DND-41 (cell line): ENCODE data around the gene BMPER.

Experiments
- CTCF ChIP-seq: IDR thresholded peaks from 2 replicates; pipeline ENCODE4 v1.5.1; 2012; ENCODE audit warnings: borderline replicate concordance, low read length, moderate library complexity, mild to moderate bottlenecking; ENCODE audit not compliant: poor library complexity, severe bottlenecking; ENCODE audit errors: extremely low read depth
- EZH2 ChIP-seq: IDR thresholded peaks from 3 replicates; pipeline ENCODE4 v1.6.1; 2012; ENCODE audit warnings: borderline replicate concordance, low read depth, mild to moderate bottlenecking, moderate library complexity, low read length, inconsistent platforms; ENCODE audit not compliant: severe bottlenecking

DNA sequence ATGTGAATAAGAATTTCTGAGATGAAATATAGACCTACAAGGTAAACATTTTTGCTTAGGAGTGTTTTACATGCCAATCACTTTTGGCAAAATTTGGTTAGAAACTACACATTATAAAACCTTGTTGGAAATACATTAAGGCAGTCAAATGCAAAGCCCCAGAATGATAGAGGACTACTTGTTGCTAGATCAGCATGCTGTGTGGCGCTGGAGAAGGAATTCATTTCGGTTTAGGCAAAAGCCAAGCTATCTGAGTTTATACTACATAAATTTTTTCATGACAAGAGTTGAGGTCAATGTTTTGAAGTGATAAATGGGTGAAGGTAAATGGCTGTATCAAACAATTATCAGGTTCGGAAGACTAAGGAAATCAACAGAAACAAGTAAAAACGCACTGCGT, 2.3 kb downstream of the BMPER start:
- TF ChIP-seq EZH2 (no peak), CTCF (no peak)
